ENCODE measurements around the gene SLC39A6.
A peak's percentile ranks its signal among the peaks of the same experiment; 100 is the strongest.
"Not testable (repeated sequence)": the region's sequence is repeated elsewhere in the genome, so short reads cannot be mapped to it uniquely, and the experiment has no call there.

Gene SLC39A6

GRCh38 chr18:36129300-36130038, at the start of gene SLC39A6, which contains the start of gene ELP2:
SLC39A6 (minus strand) TSS chr18:36129340; CDS start chr18:36127007, 2,333 bp downstream.
ELP2 (plus strand) TSS chr18:36129899; CDS start chr18:36129934, 35 bp downstream.
- DNase-seq = peak; percentile 73 to 98 (median 93)

- no peak for DNase-seq
Observed at GRCh38 chr18:36177913-36178312, 48.8 kb upstream of the SLC39A6 start.

- no peak for DNase-seq
Observed at GRCh38 chr18:36176711-36177110, 47.6 kb upstream of the SLC39A6 start.

- no peak for DNase-seq
Observed at GRCh38 chr18:36176177-36176584, 47.0 kb upstream of the SLC39A6 start.

DNA sequence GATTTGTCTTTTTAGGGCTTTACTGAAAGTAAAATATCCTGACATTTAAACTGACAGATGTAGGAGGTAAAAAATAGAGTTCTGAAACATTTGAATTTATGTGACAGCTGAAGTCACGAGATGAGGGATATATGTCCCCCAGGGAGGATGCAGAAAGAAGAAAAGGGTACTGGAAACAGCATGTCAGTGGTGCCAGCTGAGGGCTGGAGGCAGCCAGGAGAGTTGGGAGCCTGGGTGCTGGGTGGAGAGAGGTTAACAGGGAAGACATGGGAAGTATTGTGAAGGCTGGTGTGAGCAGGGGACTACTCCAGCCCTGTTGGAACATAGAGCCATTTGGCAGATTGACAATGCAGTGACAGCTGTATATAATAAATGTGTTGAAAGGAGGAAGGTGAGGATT, 46.3 kb upstream of the SLC39A6 start:
- no peak for DNase-seq

DNA sequence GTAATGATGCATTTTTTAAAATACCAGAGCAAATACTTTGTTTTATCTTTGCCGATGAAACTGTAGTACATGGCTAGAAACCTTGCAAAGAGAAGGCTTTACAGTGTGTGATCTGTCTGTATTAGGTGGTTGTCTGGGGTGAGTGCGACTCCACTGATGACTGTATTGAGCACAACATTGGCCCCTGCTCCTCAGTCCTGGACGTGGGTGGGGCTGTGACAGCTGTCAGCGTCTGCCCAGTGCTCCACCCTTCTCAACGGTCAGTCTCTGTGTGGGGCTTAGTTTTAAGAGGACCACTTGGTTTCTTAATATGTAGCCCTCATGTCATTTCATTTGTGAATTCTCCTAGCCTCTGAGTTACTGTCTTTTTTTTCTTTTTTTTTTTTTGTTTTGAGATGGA, 40.8 kb upstream of the SLC39A6 start:
- no peak for DNase-seq

- not testable (repeated sequence) for DNase-seq
Observed at GRCh38 chr18:36168296-36168695, 39.2 kb upstream of the SLC39A6 start.

GRCh38 chr18:36167692-36168218, 38.6 kb upstream of the SLC39A6 start:
- no peak for DNase-seq

- DNase-seq = no peak
Observed at GRCh38 chr18:36162981-36163380, 33.8 kb upstream of the SLC39A6 start.

- no peak for DNase-seq
Observed at GRCh38 chr18:36160959-36161371, 31.8 kb upstream of the SLC39A6 start.

DNA sequence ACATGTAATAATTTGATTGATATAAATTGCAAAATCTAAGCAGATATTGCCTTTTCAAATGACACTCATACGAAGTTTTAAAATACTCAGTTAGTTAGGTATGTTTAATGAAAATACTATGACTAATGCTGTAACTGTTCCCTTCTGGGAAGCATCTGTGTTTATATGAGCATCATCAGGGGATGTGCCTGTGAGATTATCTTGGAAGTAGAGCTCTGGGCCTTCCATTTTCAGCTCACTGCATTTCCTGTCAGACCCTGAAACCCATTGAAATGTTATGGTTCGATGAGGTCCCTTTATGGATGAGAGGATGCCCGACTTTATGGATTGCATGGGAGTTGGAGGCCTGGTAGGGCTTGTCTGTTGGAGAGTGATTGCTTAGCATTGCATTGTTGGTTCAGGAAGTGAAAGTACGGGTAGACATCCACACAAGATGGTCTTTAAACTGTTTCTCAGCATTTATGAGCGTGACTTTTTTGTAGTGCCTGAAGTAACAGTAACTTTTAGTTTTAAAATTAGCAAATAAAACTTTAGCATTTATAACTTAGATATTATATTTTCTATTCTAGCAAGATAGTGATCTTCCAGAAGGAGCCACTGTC, 29.2 kb upstream of the SLC39A6 start:
- DNase-seq = no peak

- DNase-seq = no peak
Observed at GRCh38 chr18:36157441-36157840, 28.3 kb upstream of the SLC39A6 start.

DNA sequence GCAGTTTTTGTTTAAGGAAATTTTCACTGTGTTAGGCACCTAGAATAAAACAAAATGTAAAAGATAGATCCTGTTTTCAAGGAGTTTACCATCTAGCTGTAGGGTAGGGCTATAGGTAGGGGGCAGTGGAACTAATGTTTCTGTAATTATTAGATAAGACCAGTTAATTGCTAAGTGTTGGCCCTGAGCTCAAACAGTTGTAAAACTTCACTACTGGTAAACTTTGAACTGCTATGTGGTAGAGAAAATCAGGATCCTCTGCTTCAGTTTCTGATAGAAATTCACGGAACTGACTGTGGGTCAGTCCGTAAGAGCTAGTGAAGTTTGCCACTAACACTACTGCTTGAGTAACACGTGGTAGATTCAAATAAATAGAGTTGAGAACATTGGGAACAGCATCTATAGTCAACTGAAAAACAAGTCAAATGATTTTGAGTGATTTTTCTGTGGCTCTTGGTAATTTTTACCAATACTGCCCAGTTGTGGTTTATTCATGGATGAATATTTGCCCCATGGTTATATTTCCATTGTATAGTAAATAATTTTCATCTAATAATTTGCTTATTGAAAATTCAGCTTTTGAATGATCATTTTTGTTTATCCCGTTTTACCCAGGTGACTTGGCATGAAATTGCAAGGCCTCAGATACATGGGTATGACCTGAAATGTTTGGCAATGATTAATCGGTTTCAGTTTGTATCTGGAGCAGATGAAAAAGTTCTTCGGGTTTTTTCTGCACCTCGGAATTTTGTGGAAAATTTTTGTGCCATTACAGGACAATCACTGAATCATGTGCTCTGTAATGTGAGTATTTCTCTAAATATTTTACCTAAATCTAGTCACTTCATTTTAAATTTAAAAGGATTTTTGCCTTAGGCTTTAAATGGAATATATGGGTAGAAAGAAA, 27.0 kb upstream of the SLC39A6 start:
- DNase-seq = no peak

- DNase-seq = no peak
Observed at GRCh38 chr18:36153771-36154170, 24.6 kb upstream of the SLC39A6 start.

- DNase-seq = no peak
Observed at GRCh38 chr18:36153203-36153602, 24.1 kb upstream of the SLC39A6 start.

DNA sequence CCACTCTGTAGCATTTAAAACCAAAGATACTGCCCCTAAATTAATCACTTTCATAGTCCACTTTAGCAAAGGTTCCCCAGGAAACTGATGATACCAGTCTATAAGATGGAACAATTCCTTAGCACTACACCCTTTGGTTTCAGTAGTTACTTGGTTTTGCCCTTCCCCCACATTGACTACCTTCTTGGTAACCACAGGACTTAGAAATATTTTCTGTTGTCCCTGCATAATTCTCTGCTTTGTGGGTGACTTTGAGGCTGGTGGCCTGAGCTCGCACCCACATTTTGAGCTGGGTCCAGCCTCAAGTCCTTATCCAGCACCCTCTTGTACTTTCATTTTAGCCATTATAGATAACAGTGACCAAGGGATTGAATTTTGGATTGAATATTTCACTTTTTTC, 23.6 kb upstream of the SLC39A6 start:
- no peak for DNase-seq

DNA sequence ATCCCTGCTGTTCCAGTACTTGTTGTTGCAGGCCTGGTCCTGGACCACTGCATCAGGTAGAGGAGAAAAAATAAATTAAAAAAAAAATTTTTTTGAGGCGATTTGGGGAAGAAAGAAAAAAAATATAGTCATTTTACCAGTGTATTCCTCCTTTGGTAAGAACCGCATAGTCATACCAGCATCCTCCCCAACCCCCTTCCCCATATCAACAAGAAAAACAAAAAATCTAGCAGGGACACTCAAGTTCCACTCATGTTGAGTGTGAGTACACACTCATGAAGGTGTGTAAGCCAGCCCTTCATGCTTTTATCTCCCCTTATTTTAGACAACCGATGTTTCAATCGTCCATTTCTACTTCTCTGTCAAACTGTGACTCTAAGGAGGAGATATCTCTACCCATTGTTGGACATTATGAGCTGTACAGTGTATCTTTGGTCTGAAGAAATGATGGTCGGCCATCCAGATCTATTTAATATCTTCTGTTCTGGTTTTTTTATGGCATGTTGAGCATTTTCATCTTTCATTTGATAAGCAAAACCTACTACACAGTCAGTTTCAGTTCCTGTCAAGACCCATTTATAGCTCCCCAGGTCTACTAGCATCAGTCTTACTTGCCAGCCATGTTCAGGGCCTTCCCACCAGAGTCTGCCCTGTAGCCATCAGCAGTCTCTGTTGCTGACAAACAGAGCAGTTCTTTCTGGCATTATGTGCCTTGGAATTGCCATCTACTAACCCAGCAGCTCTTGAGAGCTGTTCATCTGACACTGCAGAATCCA, 20.6 kb upstream of the SLC39A6 start:
- DNase-seq = no peak

DNA sequence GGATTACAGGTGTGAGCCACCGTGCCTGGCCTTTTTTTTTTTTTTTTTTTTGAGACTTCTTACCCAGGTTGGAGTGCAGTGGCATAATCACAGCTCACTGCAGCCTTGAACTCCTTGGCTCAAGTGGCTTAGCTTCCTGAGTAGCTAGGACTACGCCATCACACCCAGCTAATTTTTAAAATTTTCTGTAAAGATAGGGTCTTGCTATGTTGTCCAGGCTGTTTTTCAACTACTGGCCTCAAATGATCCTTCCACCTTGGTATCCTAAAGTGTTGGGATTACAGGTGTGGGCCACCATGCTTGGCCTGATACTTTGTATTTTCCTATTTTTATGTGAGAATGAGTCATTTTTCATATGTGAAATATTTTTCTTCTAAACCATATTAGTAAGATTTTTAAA, 14.3 kb upstream of the SLC39A6 start:
- DNase-seq = no peak

DNA sequence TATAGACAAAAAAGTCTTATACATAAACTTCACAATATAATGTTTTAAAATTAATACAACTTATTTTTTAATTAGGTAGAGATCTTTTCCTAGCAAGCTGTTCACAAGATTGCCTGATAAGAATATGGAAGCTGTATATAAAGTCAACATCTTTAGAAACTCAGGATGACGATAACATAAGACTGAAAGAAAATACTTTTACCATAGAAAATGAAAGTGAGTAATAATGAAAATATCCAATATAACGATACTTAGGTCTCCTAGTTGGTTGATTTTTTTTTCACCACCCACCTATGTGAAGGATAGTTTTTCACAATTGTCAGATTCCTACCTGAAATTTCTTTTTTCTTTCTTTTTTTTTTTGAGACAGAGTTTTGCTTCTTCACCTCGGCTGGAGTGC, 13.6 kb upstream of the SLC39A6 start:
- no peak for DNase-seq

DNA sequence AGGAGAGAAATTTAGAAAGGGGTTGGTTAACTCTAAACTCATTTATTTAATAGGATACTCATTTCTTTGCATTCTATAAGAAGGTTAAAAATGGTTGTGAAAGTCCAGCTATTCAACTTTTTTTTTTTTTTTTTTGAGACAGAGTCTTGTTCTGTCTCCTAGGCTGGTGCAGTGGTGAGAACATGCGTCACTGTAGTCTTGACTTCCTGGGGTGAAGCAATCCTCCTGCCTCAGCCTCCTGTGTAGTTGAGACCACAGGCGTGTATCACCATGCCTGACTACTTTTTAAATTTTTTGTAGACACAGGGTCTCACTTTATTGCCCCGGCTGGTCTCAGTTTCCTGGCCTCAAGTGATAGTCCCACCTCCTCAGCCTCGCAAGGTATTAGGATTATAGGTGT, 12.4 kb upstream of the SLC39A6 start:
- no peak for DNase-seq

DNA sequence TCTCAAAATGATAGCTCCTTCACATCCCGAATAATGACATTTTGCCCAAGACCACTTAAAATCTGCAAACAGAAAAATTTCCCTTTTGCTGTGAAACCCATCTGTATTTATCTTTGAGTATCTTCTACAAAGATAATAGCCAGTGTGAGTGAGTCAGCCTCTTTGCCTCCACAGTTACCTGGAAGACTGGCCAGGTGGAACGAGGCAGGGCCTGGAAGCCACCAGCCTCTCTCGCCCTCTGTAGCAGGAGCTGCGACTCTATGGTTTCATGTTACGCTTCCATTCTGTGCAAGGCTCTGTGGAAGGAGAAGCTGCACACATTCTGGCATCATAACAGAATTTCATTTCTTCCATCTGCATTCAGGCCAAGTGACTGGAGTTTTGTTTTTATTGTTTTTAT, 10.1 kb upstream of the SLC39A6 start:
- no peak for DNase-seq

All from hypothalamus (tissue), 51 donors.